Ectodermal cell (in vitro differentiated cells): ENCODE results near the gene NUFIP1.
A peak's percentile ranks its signal among the peaks of the same experiment; 100 is the strongest.
"Not testable (repeated sequence)": the region's sequence is repeated elsewhere in the genome, so short reads cannot be mapped to it uniquely, and the experiment has no call there.

Experiments used
- H3K27ac ChIP-seq: 2 replicates; pipeline ENCODE4 v1.7.0; 2013; ENCODE audit warnings: mild to moderate bottlenecking, low read depth, low read length; ENCODE audit not compliant: insufficient read depth, poor library complexity, severe bottlenecking
- H3K27me3 ChIP-seq: 2 replicates; pipeline ENCODE4 v1.7.0; 2013; ENCODE audit warnings: mild to moderate bottlenecking, low read length; ENCODE audit not compliant: insufficient read depth, control insufficient read depth, poor library complexity, severe bottlenecking
- H3K36me3 ChIP-seq: one replicate; pipeline ENCODE4 v1.7.0; 2013; ENCODE audit warnings: low read length; ENCODE audit not compliant: control insufficient read depth, insufficient read depth
- H3K4me1 ChIP-seq: one replicate; pipeline ENCODE4 v1.7.0; 2013; ENCODE audit warnings: low read length; ENCODE audit not compliant: control insufficient read depth, insufficient read depth
- H3K4me3 ChIP-seq: 2 replicates; pipeline ENCODE4 v1.7.0; 2013; ENCODE audit warnings: low read depth, low read length, control low read depth; ENCODE audit not compliant: insufficient read depth
- H3K9me3 ChIP-seq: 2 replicates; pipeline ENCODE4 v1.7.0; 2013; ENCODE audit warnings: mild to moderate bottlenecking, low read length, moderate library complexity; ENCODE audit not compliant: control insufficient read depth
- WGBS, 2 experiments: methylation state at CpG; one replicate each; pipeline ENCODE4 v1.1.7; 2013; ENCODE audit warnings: missing lambda C conversion rate in 2 of 2; 5-methylcytosine and 5-hydroxymethylcytosine counted together

The NUFIP1 gene

DNA sequence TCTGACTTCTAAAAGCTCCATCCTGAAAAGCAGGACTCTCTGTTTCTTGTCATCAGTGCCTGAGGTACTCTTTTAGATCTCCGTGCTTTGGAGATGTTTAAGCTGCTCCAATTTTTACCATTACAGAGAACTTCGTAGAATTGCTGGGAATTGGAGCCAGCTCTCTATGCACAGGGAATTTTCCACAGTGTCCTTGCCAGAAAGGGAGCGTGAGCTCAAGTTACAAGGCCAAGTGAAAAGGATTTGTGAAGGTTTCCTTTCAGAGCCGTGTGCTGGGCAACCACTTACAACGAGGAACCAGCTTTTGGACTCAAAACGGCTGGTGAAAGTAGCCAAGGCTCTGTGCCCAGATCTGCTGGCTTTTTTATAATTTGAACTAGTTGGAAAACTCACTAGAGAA, 82.6 kb downstream of the NUFIP1 start:
- H3K36me3 ChIP-seq: no peaks in the 10 kb centered on the region
- H3K4me1 ChIP-seq: peaks cover 35% of the 10 kb centered on the region
- WGBS, 2 experiments: 79 to 81% methylated on average over 6 of the region's 6 CpGs
- no peak overlapping the region for H3K27ac ChIP-seq
- no peaks in the 10 kb centered on the region for H3K27me3 ChIP-seq
- no peaks in the 10 kb centered on the region for H3K9me3 ChIP-seq
- H3K4me3 ChIP-seq: no peak overlapping the region

DNA sequence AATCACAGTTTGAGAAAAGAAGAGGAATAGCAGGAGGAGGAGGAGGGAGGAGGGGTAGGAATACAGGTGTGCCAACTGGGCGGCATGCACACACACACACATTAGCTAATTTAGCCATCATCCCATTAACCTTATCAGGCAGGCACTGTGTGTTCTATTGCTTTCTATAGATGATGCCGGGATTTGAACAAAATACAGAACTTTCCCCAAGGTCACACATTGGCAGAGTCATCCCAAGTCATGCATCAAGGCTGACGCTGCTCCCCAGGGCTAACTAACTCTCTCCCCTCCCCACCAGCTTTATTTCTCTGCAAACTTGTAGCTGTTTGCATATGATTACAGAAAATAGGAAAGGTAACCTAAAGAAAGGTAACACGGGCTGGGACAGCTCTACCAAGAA, 83.0 kb downstream of the NUFIP1 start:
- peaks cover 35% of the 10 kb centered on the region for H3K4me1 ChIP-seq

DNA sequence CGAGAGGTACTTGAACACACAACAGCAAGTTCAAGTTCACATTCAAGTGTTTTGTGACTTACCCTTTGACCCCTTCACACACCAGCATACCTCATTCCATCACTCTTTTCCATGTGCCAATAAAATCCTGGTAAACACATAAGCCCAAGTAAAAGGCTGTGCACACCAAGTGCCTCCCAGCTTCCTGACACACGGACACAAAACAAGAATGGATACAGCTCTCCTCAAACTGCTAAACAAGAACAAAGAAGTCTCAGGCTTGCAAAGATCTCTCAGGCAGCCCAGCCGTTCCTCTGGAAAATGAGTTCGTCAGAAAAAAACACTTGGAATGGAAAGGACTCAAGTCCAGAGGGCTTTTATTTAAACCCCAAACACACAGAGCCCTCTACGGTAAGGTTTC, 83.7 kb downstream of the NUFIP1 start:
- WGBS, 2 experiments: 87 to 89% methylated on average over 5 of the region's 5 CpGs
- H3K4me1 ChIP-seq: peaks cover 35% of the 10 kb centered on the region
- H3K9me3 ChIP-seq: no peaks in the 10 kb centered on the region
- no peaks in the 10 kb centered on the region for H3K27me3 ChIP-seq
- H3K4me3 ChIP-seq: no peak overlapping the region
- H3K36me3 ChIP-seq: no peaks in the 10 kb centered on the region
- H3K27ac ChIP-seq: no peak overlapping the region

More for the DNA sequence above, 83.0 kb downstream of the NUFIP1 start:
- WGBS, 2 experiments: 92 to 95% methylated on average over 4 of the region's 4 CpGs
- Histone ChIP-seq H3K27me3 (no peaks in the 10 kb centered on the region), H3K36me3 (no peaks in the 10 kb centered on the region), H3K27ac (no peak overlapping the region), H3K4me3 (no peak overlapping the region), H3K9me3 (no peaks in the 10 kb centered on the region)

DNA sequence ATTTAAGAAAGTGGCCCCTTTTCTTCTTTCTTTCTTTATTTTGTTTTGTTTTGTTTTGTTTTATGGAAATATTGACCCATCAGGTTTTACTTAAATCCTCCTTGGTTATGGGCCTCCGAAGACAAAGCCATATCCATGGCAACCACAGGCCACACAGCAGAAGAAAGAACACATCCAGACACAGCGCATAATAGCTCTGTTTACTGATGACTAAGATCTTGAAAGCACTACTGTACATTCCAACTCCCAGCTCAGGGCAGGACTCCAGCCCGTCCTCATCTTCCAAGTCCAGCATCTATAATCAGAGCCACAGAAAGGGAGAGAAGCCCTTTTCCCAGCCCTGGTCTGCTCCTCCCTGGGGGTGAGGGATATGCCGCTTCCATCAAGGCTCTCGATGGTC, 84.3 kb downstream of the NUFIP1 start:
- H3K27me3 ChIP-seq: no peaks in the 10 kb centered on the region
- no peak overlapping the region for H3K27ac ChIP-seq
- WGBS, 2 experiments: 90 to 91% methylated on average over 5 of the region's 5 CpGs
- H3K4me1 ChIP-seq: peaks cover 35% of the 10 kb centered on the region
- H3K36me3 ChIP-seq: no peaks in the 10 kb centered on the region
- H3K4me3 ChIP-seq: no peak overlapping the region
- no peaks in the 10 kb centered on the region for H3K9me3 ChIP-seq

DNA sequence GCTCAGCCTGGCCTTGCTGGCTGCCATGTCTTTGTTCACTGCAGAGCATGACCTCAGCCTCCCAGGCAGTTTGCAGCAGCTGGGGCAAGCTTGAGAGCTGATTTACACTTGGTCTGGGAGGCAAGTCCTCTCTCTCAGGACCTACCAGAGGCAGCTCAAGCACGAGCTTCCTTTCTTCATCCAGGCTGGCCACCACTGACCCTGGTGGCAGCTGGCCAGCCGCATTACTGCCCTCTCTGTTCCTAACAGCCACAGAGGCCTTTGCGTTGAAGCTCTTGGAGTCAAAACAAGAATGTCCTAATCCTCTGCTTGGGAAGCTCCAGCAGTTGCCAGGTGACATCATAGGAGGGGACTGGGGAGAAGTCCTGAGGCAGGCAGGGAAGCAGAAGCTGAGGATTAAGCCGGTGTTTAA, 85.7 kb downstream of the NUFIP1 start:
- H3K4me1 ChIP-seq: peaks cover 35% of the 10 kb centered on the region
- 84 to 85% methylated on average over 4 of the region's 4 CpGs for WGBS, 2 experiments
- no peaks in the 10 kb centered on the region for H3K36me3 ChIP-seq
- peak overlapping the region; percentile 76 for H3K27ac ChIP-seq
- H3K27me3 ChIP-seq: no peaks in the 10 kb centered on the region
- H3K4me3 ChIP-seq: no peak overlapping the region
- H3K9me3 ChIP-seq: no peaks in the 10 kb centered on the region

DNA sequence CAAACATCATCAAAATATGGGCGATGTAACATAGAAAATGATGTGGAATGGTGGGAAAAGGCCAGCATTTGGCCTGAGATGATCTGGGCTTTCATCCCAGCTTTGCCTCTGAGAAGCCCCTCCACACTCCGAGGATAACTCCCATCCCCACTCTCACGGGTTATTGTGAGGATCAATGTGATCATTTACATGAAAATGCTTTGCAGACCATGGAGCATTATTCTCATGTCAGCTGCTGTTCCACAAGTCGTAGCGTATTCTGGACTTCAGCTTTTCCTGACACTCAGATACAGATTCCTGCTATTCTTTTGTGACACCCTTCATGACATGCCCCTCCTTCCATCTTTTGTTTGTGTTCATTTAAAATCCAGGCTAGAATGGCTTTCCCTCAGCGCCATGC, 86.5 kb downstream of the NUFIP1 start:
- 36 to 54% methylated on average over 5 of the region's 6 CpGs for WGBS, 2 experiments
- Histone ChIP-seq H3K4me1 (peaks cover 35% of the 10 kb centered on the region), H3K4me3 (no peak overlapping the region), H3K27ac (peak overlapping the region; percentile 76), H3K9me3 (no peaks in the 10 kb centered on the region), H3K27me3 (no peaks in the 10 kb centered on the region), H3K36me3 (no peaks in the 10 kb centered on the region)

DNA sequence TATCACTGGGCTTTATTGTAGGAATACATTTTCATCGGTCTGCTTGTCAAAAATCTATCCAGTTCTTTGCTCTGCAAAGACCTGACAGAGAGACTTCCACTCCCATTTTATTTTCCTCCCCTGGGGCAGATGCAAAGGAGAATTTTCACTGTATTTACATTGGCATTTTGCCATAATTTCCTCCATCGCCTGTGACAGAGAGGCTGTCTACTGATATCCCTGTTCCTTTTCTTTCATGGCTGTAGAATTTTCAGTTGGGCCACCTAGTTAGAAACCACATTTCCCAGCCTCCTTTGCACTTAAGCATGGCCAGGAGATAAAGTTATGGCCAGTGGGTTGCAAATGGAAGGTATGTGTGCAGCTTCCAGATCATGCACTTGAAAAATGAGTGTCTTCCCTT, 89.3 kb downstream of the NUFIP1 start:
- WGBS, 2 experiments: 88% methylated on average over 2 of the region's 2 CpGs

DNA sequence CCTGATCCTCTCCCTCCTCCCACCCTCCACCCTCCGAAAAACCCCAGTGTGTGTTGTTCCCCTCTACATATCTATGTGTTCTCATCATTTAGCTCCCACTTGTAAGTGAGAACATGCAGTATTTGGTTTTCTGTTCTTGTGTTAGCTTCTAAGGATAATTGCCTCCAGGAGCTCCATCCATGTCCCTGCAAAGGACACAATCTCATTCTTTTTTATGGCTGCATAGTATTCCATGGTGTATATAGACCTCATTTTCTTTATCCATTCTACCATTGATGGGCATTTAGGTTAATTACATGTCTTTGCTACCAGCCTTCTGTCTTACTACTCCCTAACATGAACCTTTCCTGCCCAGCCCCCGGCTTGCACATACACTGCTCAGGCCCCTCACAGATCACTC, 91.0 kb downstream of the NUFIP1 start:
- H3K4me3 ChIP-seq, H3K27me3 ChIP-seq, H3K27ac ChIP-seq, H3K9me3 ChIP-seq, H3K36me3 ChIP-seq: not testable (repeated sequence)
- 87 to 92% methylated on average over 2 of the region's 2 CpGs for WGBS, 2 experiments
- H3K4me1 ChIP-seq: peaks cover 24% of the 10 kb centered on the region

More for the DNA sequence above, 89.3 kb downstream of the NUFIP1 start:
- H3K4me1 ChIP-seq: peaks cover 29% of the 10 kb centered on the region
- no peaks in the 10 kb centered on the region for H3K27me3 ChIP-seq
- H3K9me3 ChIP-seq: no peaks in the 10 kb centered on the region
- H3K36me3 ChIP-seq: no peaks in the 10 kb centered on the region
- no peak overlapping the region for H3K27ac ChIP-seq
- no peak overlapping the region for H3K4me3 ChIP-seq

DNA sequence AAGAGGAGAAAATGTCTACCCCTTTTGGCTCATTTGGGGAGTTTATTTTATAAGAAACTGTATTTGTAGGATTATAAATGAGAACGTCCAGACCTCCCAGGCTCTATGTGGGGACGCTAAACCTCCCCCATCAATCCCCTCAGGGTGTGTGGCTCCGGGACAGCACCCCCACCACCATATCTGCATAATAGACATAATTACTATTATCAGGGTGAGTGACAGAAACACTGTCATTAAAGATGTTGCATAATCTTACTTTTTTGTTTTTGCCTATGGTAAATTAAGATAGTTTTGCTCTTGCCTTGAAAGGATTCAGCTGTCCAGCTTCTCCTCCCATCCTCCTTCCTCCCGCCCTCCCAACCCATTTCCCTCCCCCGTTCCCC, 93.3 kb downstream of the NUFIP1 start:
- Histone ChIP-seq H3K4me3 (no peak overlapping the region), H3K27ac (no peak overlapping the region)

DNA sequence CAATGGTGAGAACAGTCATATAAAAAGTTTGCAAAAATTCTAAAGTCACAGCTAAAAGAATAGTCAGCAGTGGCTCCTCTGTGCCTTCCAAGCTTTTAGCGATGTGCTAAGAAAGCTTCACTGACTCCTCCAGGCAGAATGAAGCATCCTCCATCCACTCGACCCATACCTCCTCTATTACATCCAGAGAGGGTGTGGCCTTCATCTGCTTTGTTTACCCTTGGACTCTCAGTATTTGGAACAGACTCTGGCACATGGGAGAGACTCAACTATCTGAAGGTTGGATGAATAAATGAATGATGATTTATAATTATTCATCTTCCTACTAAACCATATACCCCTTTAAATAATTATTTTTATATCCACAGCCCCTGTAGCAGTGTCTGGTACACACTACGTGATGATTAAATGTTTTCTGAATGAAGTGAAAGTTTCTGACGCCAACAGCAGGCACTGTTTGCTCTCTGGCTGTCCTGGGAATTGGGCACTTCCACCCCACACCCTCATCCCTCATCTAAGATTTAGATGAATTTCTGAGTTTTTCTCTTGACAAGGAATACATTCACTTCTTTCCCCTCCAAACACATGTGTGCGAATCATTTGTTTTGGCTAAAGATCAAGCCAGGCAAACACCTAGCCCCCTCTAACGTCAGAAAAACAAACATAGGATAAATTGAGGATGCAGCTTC, 93.9 kb downstream of the NUFIP1 start:
- Histone ChIP-seq H3K9me3 (no peaks in the 10 kb centered on the region), H3K27ac (no peak overlapping the region), H3K27me3 (no peaks in the 10 kb centered on the region), H3K36me3 (no peaks in the 10 kb centered on the region), H3K4me3 (no peak overlapping the region), H3K4me1 (peaks cover 11% of the 10 kb centered on the region)
- WGBS, 2 experiments: 77 to 91% methylated on average over 6 of the region's 6 CpGs

More for the DNA sequence above, 93.3 kb downstream of the NUFIP1 start:
- Histone ChIP-seq H3K27me3 (no peaks in the 10 kb centered on the region), H3K36me3 (no peaks in the 10 kb centered on the region), H3K9me3 (no peaks in the 10 kb centered on the region), H3K4me1 (peaks cover 11% of the 10 kb centered on the region)
- 86 to 96% methylated on average over 4 to 5 of the region's 5 CpGs for WGBS, 2 experiments
